ENCODE results near the gene CFAP157. TPM values are rescaled to one million over a fixed set of nuclear protein-coding genes. Genes with fewer than 3 reads are reported as not detected.

The CFAP157 gene
- total RNA-seq, 1 experiment from 2014 or later: not detected

GRCh38 chr9:127733614-127734013 is 26.8 kb downstream of the CFAP157 start:
- no peak for DNase-seq (ENCODE audit: extremely low read depth, low read depth)

- no peak for DNase-seq (ENCODE audit: extremely low read depth, low read depth)
Measured at GRCh38 chr9:127734247-127734746, 27.5 kb downstream of the CFAP157 start.

- DNase-seq (ENCODE audit: extremely low read depth, low read depth): peak; percentile 97
Measured at GRCh38 chr9:127734747-127735529, 28.1 kb downstream of the CFAP157 start, which contains the start of gene TOR2A. Gene TOR2A, minus strand, starts transcription at chr9:127735294. Its CDS starts 24 bp downstream, at chr9:127735270.

- DNase-seq (ENCODE audit: extremely low read depth, low read depth): no peak
Measured at GRCh38 chr9:127735530-127736185, 28.9 kb downstream of the CFAP157 start.

- no peak for DNase-seq (ENCODE audit: extremely low read depth, low read depth)
Measured at GRCh38 chr9:127738666-127739065, 31.9 kb downstream of the CFAP157 start.

- DNase-seq (ENCODE audit: extremely low read depth, low read depth): no peak
Measured at GRCh38 chr9:127739614-127740330, 33.0 kb downstream of the CFAP157 start.

- DNase-seq (ENCODE audit: extremely low read depth, low read depth): peak; percentile 88
Measured at GRCh38 chr9:127741831-127742434, 35.1 kb downstream of the CFAP157 start.

GRCh38 chr9:127742435-127743088 is 35.8 kb downstream of the CFAP157 start:
- DNase-seq (ENCODE audit: extremely low read depth, low read depth): peak; percentile 70

GRCh38 chr9:127744398-127745110 is 37.8 kb downstream of the CFAP157 start:
- no peak for DNase-seq (ENCODE audit: extremely low read depth, low read depth)

- DNase-seq (ENCODE audit: extremely low read depth, low read depth): no peak
Measured at GRCh38 chr9:127746959-127747569, 40.3 kb downstream of the CFAP157 start.

GRCh38 chr9:127749090-127749787 is 42.5 kb downstream of the CFAP157 start:
- no peak for DNase-seq (ENCODE audit: extremely low read depth, low read depth)

GRCh38 chr9:127751269-127752054 is 44.7 kb downstream of the CFAP157 start:
- DNase-seq (ENCODE audit: extremely low read depth, low read depth): no peak

- no peak for DNase-seq (ENCODE audit: extremely low read depth, low read depth)
Measured at GRCh38 chr9:127753148-127753547, 46.4 kb downstream of the CFAP157 start.

GRCh38 chr9:127753622-127754021 is 46.8 kb downstream of the CFAP157 start:
- no peak for DNase-seq (ENCODE audit: extremely low read depth, low read depth)

- DNase-seq (ENCODE audit: extremely low read depth, low read depth): no peak
Measured at GRCh38 chr9:127754099-127755060, 47.6 kb downstream of the CFAP157 start.

Data from NCI-H460 (cell line).